H9 (cell line): ENCODE results near the gene EML4. TPM values are rescaled to one million over a fixed set of nuclear protein-coding genes. Genes with fewer than 3 reads are reported as not detected.

Experiments
- DNase-seq: peaks from one replicate; pipeline ENCODE4 v3.0.0-alpha.2; 2017
- H2AFZ ChIP-seq: one replicate; pipeline ENCODE4 v1.6.1; 2013; ENCODE audit warnings: mild to moderate bottlenecking, low read length, control low read depth, moderate library complexity
- H2AK5ac ChIP-seq: 2 replicates; pipeline ENCODE4 v1.6.1; 2013; ENCODE audit warnings: low read length, control low read depth, mixed read lengths; ENCODE audit not compliant: insufficient read length
- H2BK120ac ChIP-seq: one replicate; pipeline ENCODE4 v1.6.1; 2013; ENCODE audit warnings: low read depth, mild to moderate bottlenecking, low read length, control low read depth, inconsistent platforms; ENCODE audit not compliant: poor library complexity, severe bottlenecking
- H2BK12ac ChIP-seq: 2 replicates; pipeline ENCODE4 v1.6.1; 2013; ENCODE audit warnings: low read length, control low read depth, mixed read lengths, low read depth; ENCODE audit not compliant: insufficient read length
- H2BK15ac ChIP-seq: 2 replicates; pipeline ENCODE4 v1.6.1; 2013; ENCODE audit warnings: low read depth, low read length, control low read depth
- H2BK20ac ChIP-seq: one replicate; pipeline ENCODE4 v1.6.1; 2013; ENCODE audit warnings: low read depth, mild to moderate bottlenecking, low read length, control low read depth, inconsistent platforms; ENCODE audit not compliant: poor library complexity, severe bottlenecking
- H2BK5ac ChIP-seq: 2 replicates; pipeline ENCODE4 v1.6.1; 2013; ENCODE audit warnings: low read length, control low read depth, mixed read lengths; ENCODE audit not compliant: insufficient read length
- H3K14ac ChIP-seq: 2 replicates; pipeline ENCODE4 v1.6.1; 2013; ENCODE audit warnings: low read length, control low read depth; ENCODE audit not compliant: insufficient read depth
- H3K18ac ChIP-seq: 2 replicates; pipeline ENCODE4 v1.6.1; 2013; ENCODE audit warnings: low read depth, mild to moderate bottlenecking, mixed read lengths, low read length, control low read depth; ENCODE audit not compliant: insufficient read length
- H3K23ac ChIP-seq: 2 replicates; pipeline ENCODE4 v1.6.1; 2013; ENCODE audit warnings: low read length, control low read depth, mixed read lengths, low read depth; ENCODE audit not compliant: insufficient read length
- H3K23me2 ChIP-seq: 2 replicates; pipeline ENCODE4 v1.6.1; 2013; ENCODE audit warnings: low read depth, mild to moderate bottlenecking, mixed read lengths, low read length, control low read depth; ENCODE audit not compliant: insufficient read length, poor library complexity, severe bottlenecking
- H3K27ac ChIP-seq: 2 replicates; pipeline ENCODE4 v1.5.1; 2013; ENCODE audit warnings: low read length, control low read depth, mixed read lengths, low read depth; ENCODE audit not compliant: insufficient read length
- H3K27me3 ChIP-seq: 2 replicates; pipeline ENCODE4 v1.6.1; 2013; ENCODE audit warnings: low read length, control low read depth, inconsistent platforms; ENCODE audit not compliant: insufficient read depth
- H3K4ac ChIP-seq: 2 replicates; pipeline ENCODE4 v1.6.1; 2013; ENCODE audit warnings: low read depth, mild to moderate bottlenecking, control low read depth, inconsistent platforms, low read length, moderate library complexity
- H3K4me1 ChIP-seq: 2 replicates; pipeline ENCODE4 v1.6.1; 2013; ENCODE audit warnings: low read length, control low read depth, inconsistent platforms; ENCODE audit not compliant: insufficient read depth
- H3K4me2 ChIP-seq: 2 replicates; pipeline ENCODE4 v1.6.1; 2013; ENCODE audit warnings: low read length, control low read depth, mixed read lengths; ENCODE audit not compliant: insufficient read length, insufficient read depth
- H3K56ac ChIP-seq: 2 replicates; pipeline ENCODE4 v1.6.1; 2013; ENCODE audit warnings: low read depth, mild to moderate bottlenecking, mixed read lengths, low read length, control low read depth; ENCODE audit not compliant: insufficient read length
- H3K79me1 ChIP-seq: 2 replicates; pipeline ENCODE4 v1.6.1; 2013; ENCODE audit warnings: low read depth, mild to moderate bottlenecking, moderate library complexity, low read length, control low read depth, inconsistent platforms; ENCODE audit not compliant: insufficient read depth, poor library complexity, severe bottlenecking
- H3K79me2 ChIP-seq: 2 replicates; pipeline ENCODE4 v1.6.1; 2013; ENCODE audit warnings: low read length, control low read depth, inconsistent platforms; ENCODE audit not compliant: insufficient read depth
- H3K9ac ChIP-seq: 2 replicates; pipeline ENCODE4 v1.6.1; 2013; ENCODE audit warnings: low read length, control low read depth, mixed read lengths; ENCODE audit not compliant: insufficient read length; ENCODE audit errors: extremely low read depth
- H3K9me3 ChIP-seq: one replicate; pipeline ENCODE4 v1.6.1; 2013; ENCODE audit warnings: low read depth, low read length, inconsistent platforms; ENCODE audit not compliant: control insufficient read depth
- H3T11ph ChIP-seq: one replicate; pipeline ENCODE4 v1.6.1; 2013; ENCODE audit warnings: mild to moderate bottlenecking, low read length, control low read depth, inconsistent platforms
- H4K20me1 ChIP-seq: one replicate; pipeline ENCODE4 v1.6.1; 2013; ENCODE audit not compliant: control insufficient read depth, insufficient read length, insufficient read depth
- H4K5ac ChIP-seq: 2 replicates; pipeline ENCODE4 v1.6.1; 2013; ENCODE audit warnings: low read depth, mild to moderate bottlenecking, mixed read lengths, low read length, control low read depth; ENCODE audit not compliant: insufficient read length
- H4K8ac ChIP-seq: replicated peaks from 2 replicates; pipeline ENCODE4 v1.6.1; 2013; ENCODE audit warnings: low read length, control low read depth, mixed read lengths, low read depth; ENCODE audit not compliant: insufficient read length
- H4K91ac ChIP-seq: 2 replicates; pipeline ENCODE4 v1.6.1; 2013; ENCODE audit warnings: low read depth, mild to moderate bottlenecking, moderate library complexity, mixed read lengths, low read length, control low read depth; ENCODE audit not compliant: insufficient read length
- H3K27ac Mint-ChIP-seq, 3 experiments: 2 replicates in 2 of 3; 3 replicates in 1 of 3; pipeline ENCODE4 v1.8.0; 2020 to 2021; ENCODE audit warnings: mixed read lengths in 3 of 3, mild to moderate bottlenecking in 1 of 3, moderate library complexity in 1 of 3
- H3K27me3 Mint-ChIP-seq: 2 replicates; pipeline ENCODE4 v1.8.0; 2021; ENCODE audit warnings: low read depth, mild to moderate bottlenecking, moderate library complexity, mixed read lengths
- H3K36me3 Mint-ChIP-seq, 3 experiments: 2 replicates in 2 of 3; 3 replicates in 1 of 3; pipeline ENCODE4 v1.8.0; 2020 to 2021; ENCODE audit warnings: low read depth in 3 of 3, mixed read lengths in 3 of 3; ENCODE audit not compliant: insufficient read depth in 1 of 3
- H3K4me1 Mint-ChIP-seq, 2 experiments: 2 replicates each; pipeline ENCODE4 v1.8.0; 2020; ENCODE audit warnings: mixed read lengths in 2 of 2
- H3K4me3 Mint-ChIP-seq, 2 experiments: 2 replicates in 1 of 2; 3 replicates in 1 of 2; pipeline ENCODE4 v1.8.0; 2020 to 2021; ENCODE audit warnings: mild to moderate bottlenecking in 2 of 2, mixed read lengths in 2 of 2, moderate library complexity in 1 of 2
- H3K9me3 Mint-ChIP-seq, 2 experiments: 2 replicates in 1 of 2; 3 replicates in 1 of 2; pipeline ENCODE4 v1.8.0; 2020; ENCODE audit warnings: mild to moderate bottlenecking in 2 of 2, mixed read lengths in 2 of 2, moderate library complexity in 1 of 2
- WGBS: extraction: QIAGEN DNeasy Blood & Tissue Kit; methylation state at CpG from one replicate; pipeline ENCODE4 v1.1.7; 2013; ENCODE audit warnings: missing lambda C conversion rate, low lambda C conversion rate, mixed read lengths; ENCODE audit not compliant: insufficient read length; ENCODE audit errors: extremely low coverage; 5-methylcytosine and 5-hydroxymethylcytosine counted together
- total RNA-seq: library from RNA; stranded (reverse); gene quantifications from 2 replicates; pipeline ENCODE4 v1.2.1, GENCODE V29; 2021
- TF ChIP-seq, protein P1 (sequence below): fragments of 200-600 bp; sonication (generic); conservative IDR thresholded peaks from 3 replicates; pipeline ENCODE4 v1.8.0; 2021; ENCODE audit warnings: antibody characterized with exemption, mild to moderate bottlenecking

EML4 gene
- total RNA-seq, 1 experiment from 2014 or later, result 68.6 TPM

DNA sequence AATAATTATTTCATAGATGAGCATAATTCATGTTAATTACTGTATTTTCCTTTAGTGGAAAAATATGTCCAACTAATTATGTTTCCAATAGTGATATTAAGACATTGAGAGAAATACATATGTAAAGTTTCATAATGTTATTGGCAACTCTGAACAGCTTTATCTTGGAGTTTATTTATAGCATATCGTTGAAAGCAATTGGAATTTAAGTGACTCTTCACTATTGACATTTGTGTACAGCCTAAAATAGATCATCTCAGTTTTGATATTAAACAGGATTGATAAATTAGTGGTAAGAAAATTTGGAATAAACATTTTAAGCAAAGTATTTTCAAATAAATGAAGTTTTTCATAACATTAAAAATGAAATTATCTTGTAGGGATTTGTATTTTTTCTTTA lies 79.7 kb downstream of the EML4 start:
- no peak overlapping the region for H2BK5ac ChIP-seq
- no peak overlapping the region for H4K8ac ChIP-seq
- H2AK5ac ChIP-seq, result no peak overlapping the region
- H3K23ac ChIP-seq, result no peak overlapping the region
- no peak overlapping the region for H3T11ph ChIP-seq
- H4K20me1 ChIP-seq, result no peaks in the 10 kb centered on the region
- TF ChIP-seq, protein P1, sequence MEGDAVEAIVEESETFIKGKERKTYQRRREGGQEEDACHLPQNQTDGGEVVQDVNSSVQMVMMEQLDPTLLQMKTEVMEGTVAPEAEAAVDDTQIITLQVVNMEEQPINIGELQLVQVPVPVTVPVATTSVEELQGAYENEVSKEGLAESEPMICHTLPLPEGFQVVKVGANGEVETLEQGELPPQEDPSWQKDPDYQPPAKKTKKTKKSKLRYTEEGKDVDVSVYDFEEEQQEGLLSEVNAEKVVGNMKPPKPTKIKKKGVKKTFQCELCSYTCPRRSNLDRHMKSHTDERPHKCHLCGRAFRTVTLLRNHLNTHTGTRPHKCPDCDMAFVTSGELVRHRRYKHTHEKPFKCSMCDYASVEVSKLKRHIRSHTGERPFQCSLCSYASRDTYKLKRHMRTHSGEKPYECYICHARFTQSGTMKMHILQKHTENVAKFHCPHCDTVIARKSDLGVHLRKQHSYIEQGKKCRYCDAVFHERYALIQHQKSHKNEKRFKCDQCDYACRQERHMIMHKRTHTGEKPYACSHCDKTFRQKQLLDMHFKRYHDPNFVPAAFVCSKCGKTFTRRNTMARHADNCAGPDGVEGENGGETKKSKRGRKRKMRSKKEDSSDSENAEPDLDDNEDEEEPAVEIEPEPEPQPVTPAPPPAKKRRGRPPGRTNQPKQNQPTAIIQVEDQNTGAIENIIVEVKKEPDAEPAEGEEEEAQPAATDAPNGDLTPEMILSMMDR, result no peak
- no peak overlapping the region for H2BK120ac ChIP-seq
- H3K4ac ChIP-seq, result no peak overlapping the region
- H3K27ac ChIP-seq, result no peak overlapping the region
- H3K27me3 ChIP-seq, result no peaks in the 10 kb centered on the region
- H3K23me2 ChIP-seq, result no peaks in the 10 kb centered on the region
- H3K27ac Mint-ChIP-seq, result no peak overlapping the region
- no peak overlapping the region for H2BK15ac ChIP-seq
- H3K9me3 ChIP-seq, result no peaks in the 10 kb centered on the region
- WGBS, result no CpG with 5 or more reads among the region's 1 CpG
- no peaks in the 10 kb centered on the region for H3K9me3 Mint-ChIP-seq
- H3K79me2 ChIP-seq, result no peaks in the 10 kb centered on the region
- H2BK12ac ChIP-seq, result no peak overlapping the region
- no peak overlapping the region for H2AFZ ChIP-seq
- no peak overlapping the region for H3K4me3 Mint-ChIP-seq
- no peak overlapping the region for H3K56ac ChIP-seq
- no peaks in the 10 kb centered on the region for H3K79me1 ChIP-seq
- H3K4me2 ChIP-seq, result no peak overlapping the region
- H4K5ac ChIP-seq, result no peak overlapping the region
- H4K91ac ChIP-seq, result no peak overlapping the region
- no peak overlapping the region for H3K9ac ChIP-seq
- H3K27me3 Mint-ChIP-seq, result no peaks in the 10 kb centered on the region
- no peak overlapping the region for H3K14ac ChIP-seq
- peaks cover 16 to 20% of the 10 kb centered on the region in 2 experiments for H3K4me1 Mint-ChIP-seq
- no peak overlapping the region for H3K18ac ChIP-seq
- H3K36me3 Mint-ChIP-seq, result peaks cover 0 to 19% (median 12%) of the 10 kb centered on the region in 3 experiments; a peak in 5 of 7 replicates
- no peak overlapping the region for H2BK20ac ChIP-seq
- no peaks in the 10 kb centered on the region for H3K4me1 ChIP-seq
- DNase-seq, result no peak
